ENCODE results near the gene IQGAP3.

Gene IQGAP3

DNA sequence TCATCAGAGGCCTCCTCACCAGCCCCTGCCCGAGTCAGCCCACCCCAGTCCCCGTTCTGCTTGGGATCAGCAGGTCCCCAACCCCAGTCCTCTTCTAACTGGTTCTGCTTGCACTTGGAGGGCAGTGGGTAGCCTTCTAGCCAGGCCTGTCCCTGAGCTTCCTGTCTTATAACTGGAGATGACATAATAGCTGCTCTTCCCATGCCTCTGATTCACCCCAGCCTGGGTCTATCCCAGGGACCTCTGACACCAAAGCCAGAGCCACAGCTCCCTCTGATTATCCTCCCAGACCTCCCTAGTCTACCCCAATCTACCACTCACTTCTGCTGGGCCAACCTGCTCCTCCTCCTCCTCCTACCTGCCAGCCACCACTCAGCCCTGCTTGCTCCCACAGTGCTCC, 31.4 kb downstream of the IQGAP3 start:
- DNase-seq (ENCODE audit: low read depth) = no peak

DNA sequence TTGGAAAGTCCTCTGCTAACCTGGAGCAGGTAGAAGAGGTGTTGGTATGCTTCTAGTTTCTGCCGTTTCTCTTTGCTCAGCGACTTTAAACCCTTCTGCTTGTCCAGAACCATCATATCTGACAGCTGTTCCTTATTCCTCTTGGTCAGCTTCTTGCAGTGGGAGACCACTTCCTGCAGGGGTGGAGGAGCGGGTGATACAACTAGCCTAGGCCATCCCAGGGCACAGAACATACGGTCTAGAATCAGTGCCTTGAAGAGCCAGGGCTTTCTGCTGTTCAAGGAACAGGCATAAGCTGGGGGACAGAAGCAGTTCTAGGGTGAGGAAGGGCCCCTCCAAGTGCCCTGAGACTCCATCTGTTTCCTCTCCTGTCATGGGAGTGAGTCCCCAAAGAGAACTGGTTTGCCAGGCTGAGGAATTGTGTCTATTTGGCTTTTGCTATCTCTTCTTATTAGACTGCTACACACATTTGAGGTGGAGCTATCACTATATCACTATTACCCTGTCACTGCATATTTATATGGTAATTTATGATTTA, 32.5 kb downstream of the IQGAP3 start:
- DNase-seq (ENCODE audit: low read depth) = no peak

DNA sequence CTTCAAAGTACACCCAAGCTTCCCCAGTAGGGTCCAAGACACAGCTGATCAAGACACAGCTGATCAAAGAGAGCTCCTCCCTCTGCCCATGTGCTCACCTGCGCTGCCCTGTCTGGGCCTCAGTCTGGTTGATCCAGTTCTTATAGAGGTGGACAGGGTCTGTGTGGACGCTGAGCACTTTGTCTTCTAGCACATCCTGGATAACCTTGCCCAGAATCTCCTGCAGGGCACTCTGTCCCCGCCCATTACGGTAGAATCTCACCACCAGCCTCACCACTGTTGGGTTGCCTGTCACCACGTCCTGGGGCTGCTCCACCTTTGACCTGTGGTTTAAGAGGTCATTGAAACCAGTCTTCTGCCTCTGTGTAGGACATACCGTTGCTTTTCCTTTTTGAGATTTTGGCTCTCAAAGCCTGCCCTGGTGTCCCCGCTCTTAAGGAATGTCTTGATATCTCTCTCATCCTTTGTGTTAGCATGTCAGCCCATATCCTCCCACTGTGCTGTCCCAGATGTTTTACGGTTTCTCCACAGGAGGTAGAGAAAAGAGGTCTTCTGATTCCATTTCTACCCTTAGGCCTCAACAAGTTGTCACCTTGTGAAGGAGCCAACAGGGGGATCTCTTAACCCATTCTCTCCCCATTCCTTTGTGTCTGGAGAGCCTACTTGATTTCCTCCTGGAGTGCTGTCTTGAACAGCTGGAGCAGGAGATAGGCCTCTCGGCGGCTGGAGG, 33.5 kb downstream of the IQGAP3 start:
- DNase-seq (ENCODE audit: low read depth) = no peak

DNA sequence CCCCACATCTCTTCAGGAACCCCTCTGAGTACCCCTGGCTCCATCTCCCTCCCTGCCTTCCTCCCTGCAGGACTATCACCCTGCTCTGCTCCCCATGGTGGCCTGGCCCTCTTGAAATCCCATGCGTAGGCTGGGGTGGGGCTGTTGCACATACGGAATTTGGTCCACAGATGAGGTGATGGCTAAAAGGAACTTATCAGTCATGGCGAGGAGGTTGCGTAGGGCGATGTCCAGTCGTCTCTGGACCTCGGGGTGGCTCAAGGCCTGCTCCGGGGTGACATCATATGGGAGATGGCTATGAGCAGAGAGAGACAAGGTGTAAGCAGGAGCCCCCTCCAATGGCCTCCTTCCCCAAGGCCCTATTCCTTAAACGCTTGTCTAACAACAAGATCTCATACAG, 35.3 kb downstream of the IQGAP3 start:
- no peak for DNase-seq (ENCODE audit: low read depth)

DNA sequence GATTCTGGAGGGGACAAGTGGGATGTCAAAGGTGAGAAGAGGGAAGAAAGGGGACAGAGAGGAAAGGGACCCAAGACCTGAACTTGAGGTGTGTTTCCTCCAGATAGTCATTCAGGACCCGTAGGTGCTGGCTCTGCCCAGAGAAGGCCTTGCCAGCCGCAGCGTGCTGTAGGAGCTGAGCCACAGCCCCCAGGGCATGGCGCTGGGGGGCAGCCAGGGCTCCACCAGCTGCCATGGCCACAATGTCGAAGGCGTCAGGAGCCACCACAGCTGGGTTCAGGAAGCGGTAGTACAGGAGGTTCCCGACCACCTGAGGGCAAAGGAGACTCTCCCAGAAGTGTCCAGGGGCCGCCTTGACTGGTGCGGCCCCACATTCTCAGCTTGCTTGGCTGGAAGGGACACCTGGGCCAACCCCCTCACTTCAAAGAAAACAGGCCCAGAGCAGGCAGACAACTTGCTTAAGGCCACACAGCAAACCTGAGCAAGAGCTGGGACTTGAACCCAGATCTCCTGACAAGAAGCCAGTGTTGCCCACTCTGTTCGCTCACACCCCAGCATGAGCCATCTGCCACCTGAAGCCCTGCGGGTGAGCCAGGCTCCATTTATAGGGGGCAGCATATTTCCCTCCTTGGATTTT, 37.8 kb downstream of the IQGAP3 start:
- DNase-seq (ENCODE audit: low read depth) = no peak

DNA sequence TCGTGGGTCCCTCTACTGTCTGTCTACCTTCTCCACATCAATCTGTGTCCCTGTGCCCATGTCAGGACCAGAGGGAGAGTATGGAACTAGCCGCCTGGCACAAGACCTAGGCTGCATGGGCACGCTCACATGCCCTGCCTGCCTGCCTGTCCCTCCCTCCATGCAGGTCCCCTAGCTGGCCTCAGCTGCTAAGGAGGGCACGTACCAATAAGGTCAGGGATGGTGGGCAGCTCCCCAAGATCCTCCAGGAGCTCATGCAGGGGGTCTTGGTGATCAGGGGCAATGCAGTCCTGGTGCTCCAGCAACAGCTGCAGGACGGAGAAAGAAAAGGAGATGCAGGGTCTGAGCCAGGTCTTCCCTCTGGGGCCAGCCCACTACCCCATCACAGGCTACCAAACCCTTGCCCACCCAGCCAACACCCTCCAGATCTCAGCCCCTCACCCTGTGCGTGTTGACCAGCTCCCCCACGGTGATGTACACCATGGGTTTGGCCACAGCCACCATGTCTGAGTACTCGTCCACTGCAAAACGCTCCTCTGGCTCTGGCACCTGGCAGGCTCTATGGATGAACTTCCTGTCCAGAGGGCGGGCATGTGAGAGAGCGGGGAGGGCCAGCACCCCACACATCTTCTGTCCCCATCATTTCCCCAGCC, 38.7 kb downstream of the IQGAP3 start:
- no peak for DNase-seq (ENCODE audit: low read depth)

- no peak for DNase-seq (ENCODE audit: low read depth)
These were observed 40.0 kb downstream of the IQGAP3 start for GRCh38 chr1:156532374-156532773.

- no peak for DNase-seq (ENCODE audit: low read depth)
These were observed 42.4 kb downstream of the IQGAP3 start for GRCh38 chr1:156530006-156530405.

DNA sequence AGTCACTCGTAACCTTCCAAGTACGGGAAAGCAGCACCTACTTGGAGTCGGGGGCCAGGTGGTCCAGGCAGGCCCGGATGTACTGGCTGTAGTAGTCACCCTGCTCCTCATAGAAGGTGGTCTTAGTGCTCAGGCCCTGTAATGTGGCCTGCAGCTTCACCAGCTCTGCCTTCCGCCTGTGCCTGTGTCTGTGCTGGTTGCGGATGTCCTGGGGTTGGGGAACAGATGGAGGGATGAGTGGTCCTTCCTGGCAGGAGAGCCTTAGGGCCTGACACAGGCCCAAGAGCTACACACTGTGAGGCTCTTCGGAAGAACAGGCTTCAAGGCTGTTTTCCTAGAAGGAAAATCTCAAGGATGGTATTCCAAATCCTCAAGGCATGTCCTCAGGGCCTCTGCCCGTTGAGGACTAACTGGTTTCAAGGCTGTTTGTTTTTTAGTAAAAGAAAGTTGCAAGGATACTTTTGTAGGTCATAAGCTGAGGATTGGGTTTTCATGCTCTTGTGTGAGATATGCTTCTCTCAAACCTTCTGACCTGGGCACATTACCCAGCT, 43.4 kb downstream of the IQGAP3 start:
- DNase-seq (ENCODE audit: low read depth) = no peak

DNA sequence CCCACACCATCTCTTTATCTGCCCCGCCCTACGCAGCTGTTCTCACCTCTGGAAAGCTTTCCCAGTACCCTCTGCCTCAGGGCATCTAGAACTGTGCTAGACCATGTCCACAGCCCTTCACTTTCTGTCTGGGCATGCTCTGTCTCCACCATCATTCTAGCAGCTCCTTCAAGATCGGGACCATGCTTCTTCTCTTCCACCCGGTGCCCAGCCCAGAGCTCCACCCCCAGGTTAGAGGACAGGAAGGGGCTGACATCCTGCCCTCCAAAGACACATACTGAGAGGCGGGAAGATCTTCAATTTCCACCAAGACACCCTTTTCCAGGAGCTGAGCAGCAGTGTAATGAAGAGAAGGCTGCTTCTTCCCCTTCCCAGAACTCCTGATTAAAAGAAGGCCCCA, 44.1 kb downstream of the IQGAP3 start:
- no peak for DNase-seq (ENCODE audit: low read depth)

- no peak for DNase-seq (ENCODE audit: low read depth)
These were observed 44.8 kb downstream of the IQGAP3 start for GRCh38 chr1:156527584-156527983.

DNA sequence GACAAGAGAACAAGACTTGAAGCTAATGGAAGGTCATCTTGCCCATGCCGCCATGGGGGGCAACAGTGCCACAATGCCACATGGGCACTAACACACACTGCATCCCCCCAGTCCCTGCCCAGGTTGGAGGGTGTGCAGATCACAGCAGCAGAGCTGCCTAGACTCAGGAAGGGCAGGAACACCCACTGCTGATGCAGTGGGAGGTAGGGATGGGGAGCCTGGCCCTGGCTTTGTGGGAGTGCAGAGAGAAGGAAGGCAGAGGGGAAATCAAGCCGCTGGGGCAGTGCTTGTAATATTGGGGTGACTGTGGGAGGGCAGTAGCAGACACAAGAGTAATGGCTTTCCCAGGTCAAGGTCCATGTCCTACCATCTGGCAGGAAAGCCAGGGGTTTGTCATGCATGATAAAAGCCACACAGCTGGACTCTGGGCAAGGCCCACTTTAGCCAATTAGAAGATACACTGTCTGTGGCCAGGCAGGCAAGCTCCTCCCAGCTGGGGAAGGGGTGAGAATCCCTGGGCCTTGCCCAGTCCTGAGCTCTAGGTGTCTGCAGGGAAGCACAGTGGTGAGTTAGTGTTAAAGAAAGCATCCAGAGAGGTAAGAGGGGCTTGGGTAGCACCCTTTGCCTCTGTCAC, 46.4 kb downstream of the IQGAP3 start:
- DNase-seq (ENCODE audit: low read depth) = no peak

DNA sequence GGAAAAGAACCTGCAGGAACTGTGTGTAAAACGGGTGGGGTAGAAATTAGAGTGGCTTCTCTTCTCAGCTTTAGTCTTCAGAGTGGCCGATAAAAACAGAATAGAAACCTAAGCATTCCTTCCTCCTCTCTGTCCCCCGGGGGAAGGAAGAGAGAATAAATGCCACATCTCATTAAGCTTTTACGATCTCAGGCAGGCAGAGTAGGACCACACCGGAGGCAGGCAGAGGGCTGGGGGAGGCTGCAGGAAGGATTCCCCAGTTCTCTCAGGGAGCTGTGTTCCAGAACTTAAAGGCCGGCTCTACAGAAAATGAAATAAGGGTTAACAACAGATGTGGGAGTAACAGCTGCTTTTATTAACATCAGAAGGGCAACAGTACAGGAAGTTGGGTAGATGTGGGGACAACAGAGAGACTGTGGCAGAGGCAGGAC, 47.3 kb downstream of the IQGAP3 start:
- no peak for DNase-seq (ENCODE audit: low read depth)

GRCh38 chr1:156524481-156524869, 47.9 kb downstream of the IQGAP3 start:
- no peak for DNase-seq (ENCODE audit: low read depth)

DNA sequence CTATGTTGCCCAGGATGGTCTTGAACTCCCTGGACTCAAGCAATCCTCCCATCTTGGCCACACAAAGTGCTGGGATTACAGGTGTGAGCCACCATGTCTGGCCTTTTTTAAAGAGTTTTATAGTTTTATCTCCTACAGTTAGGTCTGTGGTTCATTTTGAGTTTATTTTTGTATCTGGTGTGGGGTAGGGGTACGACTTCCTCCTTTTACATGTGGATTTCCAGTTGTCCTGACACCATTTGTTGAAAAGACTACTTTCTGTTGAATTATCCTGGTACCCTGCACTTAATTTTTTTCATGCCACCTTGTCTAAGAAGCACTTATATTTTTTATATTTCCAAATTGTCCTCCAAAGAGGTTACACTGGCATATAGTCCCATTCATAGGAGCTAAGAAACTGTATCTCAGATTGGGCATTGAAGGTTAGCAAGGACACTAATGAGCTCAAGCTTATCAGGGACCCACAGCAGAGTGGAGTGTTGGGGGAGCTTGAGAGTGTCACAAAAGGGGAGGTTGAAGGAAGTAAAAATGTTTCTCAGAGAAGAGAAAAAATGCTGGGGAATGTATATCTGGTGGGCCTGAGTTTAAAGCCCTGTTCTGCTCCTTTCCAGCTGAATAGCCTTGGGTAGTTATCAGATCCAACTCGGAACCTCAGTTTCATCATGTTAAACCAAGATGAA, 48.4 kb downstream of the IQGAP3 start:
- no peak for DNase-seq (ENCODE audit: low read depth)

DNA sequence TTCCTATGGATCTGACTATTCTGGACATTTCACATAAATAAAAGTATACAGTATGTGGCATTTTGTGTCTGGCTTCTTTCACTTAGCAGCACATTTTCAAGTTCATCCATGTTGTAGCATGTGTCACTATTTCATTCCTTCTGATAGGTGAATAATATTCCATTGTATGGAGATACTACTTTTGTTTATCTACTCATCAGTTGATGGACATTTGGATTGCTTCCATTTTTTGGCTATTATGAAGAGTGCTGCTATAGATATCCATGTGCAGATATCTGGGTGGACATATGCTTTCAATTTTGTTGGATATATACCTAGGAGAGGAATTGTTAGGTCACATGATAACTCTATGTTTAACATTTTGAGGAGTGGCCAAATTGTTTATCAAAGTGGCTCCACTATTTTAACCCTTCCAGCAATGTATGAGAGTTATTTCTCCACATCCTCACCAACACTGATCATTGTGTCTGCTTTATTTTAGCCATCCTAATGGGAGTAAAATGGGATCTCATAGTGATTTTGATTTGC, 49.9 kb downstream of the IQGAP3 start:
- no peak for DNase-seq (ENCODE audit: low read depth)

GRCh38 chr1:156517748-156518147, 54.6 kb downstream of the IQGAP3 start:
- no peak for DNase-seq (ENCODE audit: low read depth)

DNA sequence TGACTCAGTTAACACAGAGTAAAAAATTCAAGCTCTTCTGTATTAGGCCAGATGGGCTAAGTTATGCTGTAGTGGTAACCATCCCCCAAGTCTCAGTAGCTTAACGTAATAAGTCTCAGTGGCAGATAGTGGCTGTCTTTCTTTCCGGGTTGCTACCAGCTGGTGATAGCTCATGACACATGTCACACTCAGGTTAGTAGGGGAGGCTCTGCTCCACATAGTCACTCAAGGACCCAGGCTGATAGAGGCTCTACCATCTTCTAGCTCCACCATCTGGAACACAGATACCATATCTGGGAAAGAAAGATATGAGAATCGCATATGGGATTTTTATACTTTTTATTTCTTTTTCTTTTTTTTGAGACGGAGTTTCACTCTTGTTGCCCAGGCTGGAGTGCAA, 55.5 kb downstream of the IQGAP3 start:
- DNase-seq (ENCODE audit: low read depth) = no peak

DNA sequence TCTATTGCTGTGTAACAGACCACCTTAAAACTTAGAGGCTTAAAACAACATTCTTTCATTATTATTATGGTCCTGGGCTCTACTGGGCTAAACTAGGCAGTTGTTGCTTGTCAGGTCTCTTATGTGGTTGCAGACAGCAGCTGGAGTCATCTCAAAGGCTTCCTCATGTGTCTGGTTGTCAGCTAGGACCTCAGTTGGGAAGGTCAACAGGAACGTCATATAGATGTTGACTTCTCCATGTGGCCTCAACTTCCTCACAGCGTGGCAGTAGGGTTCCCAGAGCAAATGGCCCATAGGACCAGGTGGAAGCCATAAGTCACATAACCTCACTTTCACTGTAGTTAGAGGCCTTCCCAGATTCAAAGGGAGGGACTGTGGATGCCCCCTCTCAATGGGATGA, 56.4 kb downstream of the IQGAP3 start:
- DNase-seq (ENCODE audit: low read depth) = no peak

DNA sequence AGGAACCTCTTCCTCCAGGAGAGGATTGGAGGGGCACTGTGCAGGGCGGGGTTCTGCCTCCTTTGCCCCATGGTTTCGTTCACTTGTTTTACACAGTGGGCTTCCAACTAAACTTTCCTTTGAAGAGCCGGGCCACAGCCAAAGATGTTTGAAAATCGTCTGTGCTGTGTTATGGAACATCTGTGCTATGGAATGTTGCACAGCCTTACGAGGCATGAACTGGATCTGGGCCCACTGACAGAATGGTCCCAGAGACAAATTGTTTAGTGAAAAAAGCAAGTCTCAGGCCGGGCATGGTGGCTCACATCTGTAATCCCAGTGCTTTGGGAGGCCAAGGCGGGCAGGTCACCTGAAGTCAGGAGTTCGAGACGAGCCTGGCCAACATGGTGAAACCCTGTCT, 59.2 kb downstream of the IQGAP3 start:
- DNase-seq (ENCODE audit: low read depth) = no peak

DNA sequence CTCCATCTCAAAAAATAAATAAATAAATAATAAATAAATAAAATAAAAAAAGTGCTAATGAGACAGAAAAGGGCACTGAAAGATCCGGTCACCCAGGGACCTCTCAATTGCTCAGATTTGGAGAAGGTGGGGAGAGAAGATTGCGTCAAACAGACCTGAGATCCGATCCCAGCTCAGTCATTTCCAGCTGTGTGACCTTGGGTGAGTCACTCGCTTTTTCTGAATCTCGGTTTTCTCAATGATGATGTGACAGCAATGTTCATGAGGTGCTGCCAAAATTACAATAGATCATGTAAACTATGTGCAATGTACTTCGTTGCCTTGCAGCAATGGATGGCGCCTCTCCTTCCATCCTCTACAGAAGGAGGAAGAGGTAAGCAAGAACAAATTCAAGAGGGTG, 60.7 kb downstream of the IQGAP3 start:
- DNase-seq (ENCODE audit: low read depth) = no peak

GRCh38 chr1:156510709-156511108, 61.7 kb downstream of the IQGAP3 start:
- no peak for DNase-seq (ENCODE audit: low read depth)

Measured in stromal cell of bone marrow (primary cell).